Activated CD8-positive, alpha-beta memory T cell treated with anti-CD3 and anti-CD28 coated beads for 24 hours (primary cell): ENCODE results near the gene PRKAG2.
"Not testable (repeated sequence)": the region's sequence is repeated elsewhere in the genome, so short reads cannot be mapped to it uniquely, and the experiment has no call there.

Source experiments
- DNase-seq: peaks from one replicate; pipeline ENCODE4 v3.0.0-alpha.2; 2020

Gene PRKAG2

GRCh38 chr7:151568956-151569940, 307.7 kb downstream of the PRKAG2 start:
- peak; percentile 19 for DNase-seq

GRCh38 chr7:151566897-151567320, 310.0 kb downstream of the PRKAG2 start:
- peak; percentile 40 for DNase-seq

- no peak for DNase-seq
Measured at GRCh38 chr7:151565541-151565940, 311.4 kb downstream of the PRKAG2 start.

GRCh38 chr7:151560243-151560642, 316.7 kb downstream of the PRKAG2 start:
- peak; percentile 47 for DNase-seq

- DNase-seq: peak; percentile 44
Measured at GRCh38 chr7:151559557-151560183, 317.2 kb downstream of the PRKAG2 start.

GRCh38 chr7:151558575-151558974, 318.3 kb downstream of the PRKAG2 start:
- no peak for DNase-seq

GRCh38 chr7:151556592-151556991, 320.3 kb downstream of the PRKAG2 start:
- no peak for DNase-seq

GRCh38 chr7:151553356-151553755, 323.6 kb downstream of the PRKAG2 start:
- DNase-seq: no peak

GRCh38 chr7:151552352-151553028, 324.4 kb downstream of the PRKAG2 start:
- peak; percentile 47 for DNase-seq

GRCh38 chr7:151551820-151552219, 325.1 kb downstream of the PRKAG2 start:
- peak; percentile 11 for DNase-seq

- peak; percentile 21 for DNase-seq
Measured at GRCh38 chr7:151550656-151551286, 326.1 kb downstream of the PRKAG2 start.

- DNase-seq: no peak
Measured at GRCh38 chr7:151549644-151550043, 327.3 kb downstream of the PRKAG2 start.

- DNase-seq: peak; percentile 32
Measured at GRCh38 chr7:151549083-151549482, 327.8 kb downstream of the PRKAG2 start.

GRCh38 chr7:151544183-151544582, 332.7 kb downstream of the PRKAG2 start:
- DNase-seq: no peak

GRCh38 chr7:151542606-151543130, 334.2 kb downstream of the PRKAG2 start:
- DNase-seq: peak; percentile 9

GRCh38 chr7:151541709-151542499, 335.0 kb downstream of the PRKAG2 start:
- peak; percentile 44 for DNase-seq

GRCh38 chr7:151540146-151540545, 336.8 kb downstream of the PRKAG2 start:
- DNase-seq: peak; percentile 15

GRCh38 chr7:151539088-151539671, 337.7 kb downstream of the PRKAG2 start:
- peak; percentile 40 for DNase-seq

GRCh38 chr7:151537818-151538561, 338.9 kb downstream of the PRKAG2 start:
- DNase-seq: peak; percentile 45

GRCh38 chr7:151536178-151536577, 340.7 kb downstream of the PRKAG2 start:
- not testable (repeated sequence) for DNase-seq

- DNase-seq: no peak
Measured at GRCh38 chr7:151529842-151530241, 347.1 kb downstream of the PRKAG2 start.
